Fibroblast of lung (primary cell): ENCODE results near the gene KRTAP10-12. TPM values are rescaled to one million over a fixed set of nuclear protein-coding genes. Genes with fewer than 3 reads are reported as not detected.

Source experiments
- DNase-seq, 2 donors: peaks; one replicate each; pipeline versions ENCODE4 v3.0.0 to v3.0.0-alpha.2; 2010; ENCODE audit warnings: low read depth in 2 of 2
- H2AFZ ChIP-seq: 2 replicates; pipeline ENCODE4 v1.5.1; 2012; ENCODE audit warnings: low read length, control low read depth, inconsistent platforms
- H3K27ac ChIP-seq: 2 replicates; pipeline ENCODE4 v1.5.1; 2011; ENCODE audit warnings: low read length, control low read depth; ENCODE audit not compliant: insufficient read depth
- H3K27me3 ChIP-seq: 2 replicates; pipeline ENCODE4 v1.5.1; 2011; ENCODE audit warnings: mild to moderate bottlenecking, low read length; ENCODE audit not compliant: control insufficient read depth, insufficient read depth
- H3K36me3 ChIP-seq: 2 replicates; pipeline ENCODE4 v1.5.1; 2011; ENCODE audit warnings: low read length; ENCODE audit not compliant: control insufficient read depth, insufficient read depth
- H3K4me1 ChIP-seq: 2 replicates; pipeline ENCODE4 v1.5.1; 2011; ENCODE audit warnings: low read length; ENCODE audit not compliant: control insufficient read depth, insufficient read depth; ENCODE audit errors: extremely low read depth
- H3K4me2 ChIP-seq: 2 replicates; pipeline ENCODE4 v1.5.1; 2011; ENCODE audit warnings: low read length, control low read depth; ENCODE audit not compliant: insufficient read depth; ENCODE audit errors: extremely low read depth
- H3K4me3 ChIP-seq, 4 experiments: fragments of 200-600 bp in 1 of 4; sonication (generic) in 1 of 4; replicated peaks in 1 of 4; 2 replicates each; pipeline ENCODE4 v1.5.1; 2011 to 2016; ENCODE audit warnings: low read length in 4 of 4, low read depth in 3 of 4, mild to moderate bottlenecking in 3 of 4, control low read depth in 2 of 4, inconsistent platforms in 1 of 4, mixed read lengths in 1 of 4; ENCODE audit not compliant: insufficient read depth in 1 of 4; ENCODE audit errors: control extremely low read depth in 1 of 4
- H3K79me2 ChIP-seq: 2 replicates; pipeline ENCODE4 v1.5.1; 2012; ENCODE audit warnings: mild to moderate bottlenecking, low read length, inconsistent platforms; ENCODE audit not compliant: control insufficient read depth, insufficient read depth
- H3K9ac ChIP-seq: 2 replicates; pipeline ENCODE4 v1.5.1; 2011; ENCODE audit warnings: mild to moderate bottlenecking, low read length, control low read depth; ENCODE audit not compliant: insufficient read depth
- H3K9me3 ChIP-seq: 2 replicates; pipeline ENCODE4 v1.5.1; 2012; ENCODE audit warnings: low read depth, low read length; ENCODE audit not compliant: control insufficient read depth, insufficient read depth
- H4K20me1 ChIP-seq: 2 replicates; pipeline ENCODE4 v1.5.1; 2011; ENCODE audit warnings: low read length; ENCODE audit not compliant: control insufficient read depth, insufficient read depth; ENCODE audit errors: extremely low read depth
- EZH2 ChIP-seq: IDR thresholded peaks from 2 replicates; pipeline ENCODE4 v1.5.1; 2012; ENCODE audit warnings: low read length, control low read depth, mild to moderate bottlenecking; ENCODE audit errors: missing control alignments
- polyA plus RNA-seq, 2 donors: library from polyadenylated mRNA; depleted of rRNA in 1 of 2; stranded (reverse) in 1 of 2; unstranded in 1 of 2; fragments of >200 nt; gene quantifications; 2 replicates each; pipeline ENCODE4 v1.2.1, GENCODE V29; 2011 to 2012; ENCODE audit warnings: missing spikeins in 1 of 2
- total RNA-seq: library from RNA; depleted of rRNA; stranded (reverse); fragments of >200 nt; gene quantifications from 2 replicates; pipeline ENCODE4 v1.2.1, GENCODE V29; 2014
- TF ChIP-seq, protein P1 (sequence below), 2 donors: IDR thresholded peaks in 1 of 2; conservative IDR thresholded peaks in 1 of 2; 1 replicate in 1 of 2; 2 replicates in 1 of 2; pipeline ENCODE4 v1.5.1; 2011 to 2012; ENCODE audit warnings: low read length in 2 of 2, control low read depth in 1 of 2, inconsistent platforms in 1 of 2, low read depth in 1 of 2, mild to moderate bottlenecking in 1 of 2

Gene KRTAP10-12
- total and polyA plus RNA-seq, 2 donors (not counting 1 experiment from before 2014, with no cell fraction given): not detected

DNA sequence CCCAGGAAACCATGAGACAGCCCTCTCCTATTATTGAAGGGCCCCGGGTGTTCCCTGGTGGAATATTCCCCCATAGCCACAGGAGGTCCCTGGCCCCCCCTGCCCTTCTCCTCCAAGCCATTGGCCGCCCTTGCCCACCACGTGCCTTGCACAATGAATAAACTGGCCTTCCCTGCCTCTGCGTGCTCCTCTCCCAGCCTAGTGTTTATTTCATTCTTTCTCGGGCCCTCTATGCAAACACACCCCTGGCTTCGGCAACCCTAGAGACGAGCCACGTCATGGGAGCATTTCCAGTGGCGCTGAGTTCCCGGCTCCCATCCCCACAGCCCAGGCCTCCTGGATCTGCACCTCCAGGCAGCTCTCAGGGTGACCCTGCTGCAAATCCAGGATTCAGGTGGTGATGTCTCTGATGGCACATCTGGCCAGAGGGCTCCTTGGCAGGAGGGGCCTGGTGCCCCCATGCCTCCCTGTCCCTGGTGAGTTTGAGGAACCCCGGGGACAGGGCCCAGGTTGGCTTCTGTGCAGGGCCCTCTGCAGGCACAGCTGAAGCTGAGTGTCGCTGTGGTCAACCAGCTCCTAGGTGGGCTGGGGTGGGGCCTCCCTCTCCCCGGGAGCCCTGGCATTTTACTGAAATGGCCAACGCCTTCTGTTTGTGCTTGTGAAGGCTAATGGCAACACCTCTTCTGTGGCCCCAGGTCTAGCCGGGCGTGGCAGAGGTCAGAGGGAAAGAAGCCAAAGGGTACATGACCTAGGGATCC is 6.2 kb downstream of the KRTAP10-12 start:
- Histone ChIP-seq H3K27ac (no peak overlapping the region), H4K20me1 (no peaks in the 10 kb centered on the region), H2AFZ (no peak overlapping the region), H3K4me3 (no peak overlapping the region), H3K36me3 (no peaks in the 10 kb centered on the region), H3K9ac (no peak overlapping the region), H3K4me2 (no peak overlapping the region), H3K9me3 (no peaks in the 10 kb centered on the region), H3K79me2 (no peaks in the 10 kb centered on the region), H3K27me3 (peaks cover 15% of the 10 kb centered on the region), H3K4me1 (no peaks in the 10 kb centered on the region)
- no peak for DNase-seq
- no peak for TF ChIP-seq EZH2
- TF ChIP-seq, protein P1, sequence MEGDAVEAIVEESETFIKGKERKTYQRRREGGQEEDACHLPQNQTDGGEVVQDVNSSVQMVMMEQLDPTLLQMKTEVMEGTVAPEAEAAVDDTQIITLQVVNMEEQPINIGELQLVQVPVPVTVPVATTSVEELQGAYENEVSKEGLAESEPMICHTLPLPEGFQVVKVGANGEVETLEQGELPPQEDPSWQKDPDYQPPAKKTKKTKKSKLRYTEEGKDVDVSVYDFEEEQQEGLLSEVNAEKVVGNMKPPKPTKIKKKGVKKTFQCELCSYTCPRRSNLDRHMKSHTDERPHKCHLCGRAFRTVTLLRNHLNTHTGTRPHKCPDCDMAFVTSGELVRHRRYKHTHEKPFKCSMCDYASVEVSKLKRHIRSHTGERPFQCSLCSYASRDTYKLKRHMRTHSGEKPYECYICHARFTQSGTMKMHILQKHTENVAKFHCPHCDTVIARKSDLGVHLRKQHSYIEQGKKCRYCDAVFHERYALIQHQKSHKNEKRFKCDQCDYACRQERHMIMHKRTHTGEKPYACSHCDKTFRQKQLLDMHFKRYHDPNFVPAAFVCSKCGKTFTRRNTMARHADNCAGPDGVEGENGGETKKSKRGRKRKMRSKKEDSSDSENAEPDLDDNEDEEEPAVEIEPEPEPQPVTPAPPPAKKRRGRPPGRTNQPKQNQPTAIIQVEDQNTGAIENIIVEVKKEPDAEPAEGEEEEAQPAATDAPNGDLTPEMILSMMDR (conservative IDR thresholded peaks at IDR 0.05 in 1 of 2, IDR thresholded peaks at IDR 0.05 in 1 of 2; ENCODE audit: low read depth in 1 of 2, low read length in 2 of 2): no peak

DNA sequence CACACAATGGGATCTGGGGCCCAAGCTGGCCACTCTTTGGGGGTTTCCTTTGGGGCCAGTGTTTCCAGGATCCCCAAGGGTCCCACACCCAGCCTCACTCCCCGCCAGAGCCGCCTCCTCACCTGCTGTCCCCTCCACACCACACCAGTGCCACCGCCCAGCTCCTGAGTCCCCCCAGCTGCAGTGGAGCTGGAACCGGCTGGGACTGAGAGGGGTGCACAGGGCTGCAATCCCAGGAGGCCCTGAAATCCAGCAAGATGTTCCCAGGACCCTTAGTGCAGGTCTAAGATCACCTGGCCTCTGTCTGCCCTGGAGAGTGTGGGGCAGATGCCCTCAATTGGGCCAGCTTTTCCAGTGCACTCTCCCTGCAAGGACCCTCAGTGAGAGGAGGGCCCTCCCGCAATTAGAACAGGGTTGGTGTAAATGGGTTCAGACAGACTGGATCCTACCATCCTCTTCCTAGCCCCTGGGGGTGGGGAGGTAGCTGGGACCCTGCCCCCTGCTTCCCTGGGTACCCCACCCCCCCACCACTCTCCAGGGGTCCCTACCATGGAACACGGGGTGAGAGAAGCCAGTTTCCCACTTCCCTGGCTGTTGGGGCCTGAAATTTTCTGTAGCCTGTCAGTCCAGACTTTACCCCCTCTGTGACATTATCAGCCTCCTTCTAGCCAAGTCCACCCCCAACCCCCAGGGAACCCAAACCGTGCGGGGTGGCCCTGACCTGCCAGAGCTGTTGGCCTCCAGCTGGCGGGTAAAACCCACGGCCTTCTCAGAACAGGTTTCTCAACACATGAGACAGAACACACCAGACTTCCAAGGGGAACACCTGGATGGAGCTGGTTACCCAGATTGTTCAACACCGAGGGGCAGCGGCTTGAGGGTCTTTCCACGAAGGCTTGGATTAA is 7.0 kb downstream of the KRTAP10-12 start:
- H3K27me3 ChIP-seq: peaks cover 23% of the 10 kb centered on the region
- no peak overlapping the region for H3K27ac ChIP-seq
- no peaks in the 10 kb centered on the region for H3K79me2 ChIP-seq
- no peak for TF ChIP-seq EZH2
- TF ChIP-seq, protein P1 (conservative IDR thresholded peaks at IDR 0.05 in 1 of 2, IDR thresholded peaks at IDR 0.05 in 1 of 2; ENCODE audit: low read depth in 1 of 2, low read length in 2 of 2): no peak
- no peak overlapping the region for H2AFZ ChIP-seq
- H3K4me2 ChIP-seq: no peak overlapping the region
- no peaks in the 10 kb centered on the region for H3K4me1 ChIP-seq
- no peak overlapping the region for H3K4me3 ChIP-seq
- H3K9ac ChIP-seq: no peak overlapping the region
- DNase-seq: no peak
- no peaks in the 10 kb centered on the region for H3K36me3 ChIP-seq
- no peaks in the 10 kb centered on the region for H3K9me3 ChIP-seq
- H4K20me1 ChIP-seq: no peaks in the 10 kb centered on the region

DNA sequence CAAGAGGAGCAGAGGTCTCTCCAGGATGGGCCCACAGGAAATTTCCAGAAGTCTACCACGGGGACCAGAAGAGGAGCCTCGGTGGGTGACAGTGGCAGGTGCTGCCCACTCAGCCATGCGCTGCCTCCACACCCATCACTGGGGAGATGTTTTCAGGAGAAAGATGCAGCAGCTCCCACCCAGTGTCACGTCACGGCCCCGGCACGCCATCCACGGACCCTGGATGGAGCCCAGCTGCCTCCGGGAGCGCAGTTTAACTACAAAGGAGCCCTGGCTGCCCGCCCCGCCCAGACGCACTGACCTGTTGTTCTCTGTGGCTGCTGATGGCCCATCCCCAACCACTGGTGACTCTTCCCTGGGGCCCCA is 7.6 kb downstream of the KRTAP10-12 start:
- Histone ChIP-seq H3K27me3 (peaks cover 30% of the 10 kb centered on the region), H3K4me3 (no peak overlapping the region), H3K9me3 (no peaks in the 10 kb centered on the region), H3K27ac (no peak overlapping the region), H3K4me1 (no peaks in the 10 kb centered on the region), H3K79me2 (no peaks in the 10 kb centered on the region), H3K4me2 (no peak overlapping the region), H3K36me3 (no peaks in the 10 kb centered on the region), H3K9ac (no peak overlapping the region), H4K20me1 (no peaks in the 10 kb centered on the region), H2AFZ (no peak overlapping the region)
- DNase-seq: no peak
- TF ChIP-seq, protein P1 (conservative IDR thresholded peaks at IDR 0.05 in 1 of 2, IDR thresholded peaks at IDR 0.05 in 1 of 2; ENCODE audit: low read depth in 1 of 2, low read length in 2 of 2): no peak
- TF ChIP-seq EZH2: no peak
